GM10266 (cell line): Measurements from ENCODE around the gene PTPRG.

ENCODE experiments used
- DNase-seq: peaks from one replicate; pipeline ENCODE4 v3.0.0; 2012; ENCODE audit errors: extremely low spot score
- CTCF ChIP-seq: IDR thresholded peaks from 2 replicates; pipeline ENCODE4 v1.5.1; 2012; ENCODE audit warnings: mild to moderate bottlenecking, low read depth; ENCODE audit not compliant: control insufficient read depth, insufficient read depth; ENCODE audit errors: missing control alignments

PTPRG gene

GRCh38 chr3:62180514-62180913 is 619.1 kb downstream of the PTPRG start:
- TF ChIP-seq CTCF, result no peak

GRCh38 chr3:62183087-62183486 is 621.7 kb downstream of the PTPRG start:
- TF ChIP-seq CTCF, result no peak
- no peak for DNase-seq

More at GRCh38 chr3:62180514-62180913, 619.1 kb downstream of the PTPRG start:
- no peak for DNase-seq

GRCh38 chr3:62183969-62184368 is 622.6 kb downstream of the PTPRG start:
- no peak for TF ChIP-seq CTCF
- no peak for DNase-seq

GRCh38 chr3:62184559-62184958 is 623.2 kb downstream of the PTPRG start:
- no peak for DNase-seq
- no peak for TF ChIP-seq CTCF

GRCh38 chr3:62187022-62187431 is 625.7 kb downstream of the PTPRG start:
- peak; percentile 8 for TF ChIP-seq CTCF

GRCh38 chr3:62188681-62189375 is 627.5 kb downstream of the PTPRG start:
- DNase-seq, result peak; percentile 67
- TF ChIP-seq CTCF, result peak; percentile 73

More at GRCh38 chr3:62187022-62187431, 625.7 kb downstream of the PTPRG start:
- DNase-seq, result no peak

- no peak for DNase-seq
- TF ChIP-seq CTCF, result peak; percentile 11
Measured at GRCh38 chr3:62189376-62189698, 628.0 kb downstream of the PTPRG start.
